ENCODE data around the gene SNRPA. TPM values are rescaled to one million over a fixed set of nuclear protein-coding genes. Genes with fewer than 3 reads are reported as not detected.

Gene SNRPA
- total and polyA plus RNA-seq, 2 of the 13 experiments (the other 11 are each of a cell fraction or from before 2014, with no cell fraction given): 59.6 to 162 TPM

- peak; percentile 69 for TF ChIP-seq ZNF574 (CRISPR knock-in tag; IDR thresholded peaks at IDR 0.05)
- TF ChIP-seq HCFC1 (IDR thresholded peaks at IDR 0.05; ENCODE audit: low read depth, low read length): peak; percentile 62
- peak; percentile 42 for TF ChIP-seq YY1 (IDR thresholded peaks at IDR 0.05; ENCODE audit: insufficient read depth, insufficient replicate concordance, low read depth, low read length)
- peak; percentile 66 for TF ChIP-seq SAP130 (CRISPR knock-in tag; IDR thresholded peaks at IDR 0.05; ENCODE audit: low read depth)
- peak; percentile 2; the same call in 1 of the 2 replicates for TF ChIP-seq ZSCAN31 (CRISPR knock-in tag; IDR thresholded peaks at IDR 0.05; ENCODE audit: low read depth)
- no peak for TF ChIP-seq ZNF780A (CRISPR knock-in tag; IDR thresholded peaks at IDR 0.05)
- TF ChIP-seq NKX3-1 (CRISPR knock-in tag; IDR thresholded peaks at IDR 0.05): peak; percentile 64; the same call in 1 of the 2 replicates
- TF ChIP-seq TAF1 (CRISPR knock-in tag; IDR thresholded peaks at IDR 0.05): peak; percentile 80
- TF ChIP-seq ZNF775 (CRISPR knock-in tag; IDR thresholded peaks at IDR 0.05; ENCODE audit: borderline replicate concordance): 0 out of 2 replicates have a peak, but pooled peaks have one; percentile 52
- no peak for TF ChIP-seq KDM6A (CRISPR knock-in tag; IDR thresholded peaks at IDR 0.05; ENCODE audit: low read depth)
- peak; percentile 87 for TF ChIP-seq TMF1 (CRISPR knock-in tag; IDR thresholded peaks at IDR 0.05; ENCODE audit: low read depth)
- TF ChIP-seq ZNF138 (CRISPR knock-in tag; IDR thresholded peaks at IDR 0.05; ENCODE audit: low read depth): peak; percentile 33; the same call in 1 of the 2 replicates
- TF ChIP-seq ZNF720 (CRISPR knock-in tag; IDR thresholded peaks at IDR 0.05): no peak
- TF ChIP-seq CSRNP2 (CRISPR knock-in tag; conservative IDR thresholded peaks at IDR 0.05; ENCODE audit: low read depth): no peak
- TF ChIP-seq ZNF263 (CRISPR knock-in tag; IDR thresholded peaks at IDR 0.05): no peak; the same call in 1 of the 2 replicates
- TF ChIP-seq NCOA5 (CRISPR knock-in tag; IDR thresholded peaks at IDR 0.05): no peak
- TF ChIP-seq ARID2 (CRISPR knock-in tag; IDR thresholded peaks at IDR 0.05; ENCODE audit: borderline replicate concordance): peak; percentile 44; the same call in 1 of the 2 replicates
- no peak for TF ChIP-seq NPAS2 (CRISPR knock-in tag; IDR thresholded peaks at IDR 0.05; ENCODE audit: borderline replicate concordance)
- TF ChIP-seq ZNF282 (IDR thresholded peaks at IDR 0.05; ENCODE audit: partially characterized antibody): no peak
- TF ChIP-seq ZNF205 (CRISPR knock-in tag; IDR thresholded peaks at IDR 0.05): no peak
- TF ChIP-seq EP300 (IDR thresholded peaks at IDR 0.05; ENCODE audit: low read depth in 2 of 2, low read length in 2 of 2): 0 out of 4 replicates have a peak, but pooled peaks of 1 of the 2 experiments have one; percentile 4
- no peak for TF ChIP-seq EP300 (CRISPR knock-in tag; IDR thresholded peaks at IDR 0.05; ENCODE audit: borderline replicate concordance)
- peak; percentile 39; the same call in 1 of the 2 replicates for TF ChIP-seq PRDM15 (CRISPR knock-in tag; IDR thresholded peaks at IDR 0.05)
These were observed at the start of gene SNRPA (continued) for GRCh38 chr19:40750874-40751537.

Data from HepG2 (cell line).